ENCODE results near the gene RGS7. TPM values are rescaled to one million over a fixed set of nuclear protein-coding genes. Genes with fewer than 3 reads are reported as not detected.

Gene RGS7
- total and polyA plus RNA-seq, 2 of the 4 experiments (the other 2 are of a cell fraction): 0.58 to 0.72 TPM

- CTCF ChIA-PET: interaction anchor here (0.6 to 1.5 kb wide), 2 partner anchors 17 to 31 kb away, joined by 3 read pairs; no protein-coding TSS in a partner anchor
- no peak overlapping the region for H4K8ac ChIP-seq (ENCODE audit: low read depth in 2 of 2, low read length in 2 of 2)
Observed at GRCh38 chr1:240970253-240970652, 386.8 kb downstream of the RGS7 start.

More at GRCh38 chr1:240970253-240970652, 386.8 kb downstream of the RGS7 start:
- ATAC-seq (ENCODE audit: low read depth): no peak
- H3K27ac ChIP-seq (ENCODE audit: insufficient read depth, low read length): no peak overlapping the region
- no peak overlapping the region for H3K18ac ChIP-seq (ENCODE audit: low read depth, low read length)
- no TSS peak for BruUV-seq (replicated peaks)
- no peaks in the 10 kb centered on the region; the same call in 1 of the 2 replicates for H3K27me3 ChIP-seq (ENCODE audit: control insufficient read depth, insufficient read depth, low read length)
- no peaks in the 10 kb centered on the region for H3K9me1 ChIP-seq (ENCODE audit: insufficient read depth, low read length)
- no peak overlapping the region for H4K91ac ChIP-seq (ENCODE audit: insufficient read depth, low read depth, low read length)
- no peak overlapping the region for H2BK20ac ChIP-seq (ENCODE audit: low read depth, low read length)
- H2BK120ac ChIP-seq (ENCODE audit: low read depth, low read length): no peak overlapping the region
- H4K5ac ChIP-seq (ENCODE audit: low read depth, low read length): no peak overlapping the region
- POLR2A ChIA-PET (ENCODE audit: unreplicated experiment): no interaction called here
- no peaks in the 10 kb centered on the region for H3K4me1 ChIP-seq (ENCODE audit: control insufficient read depth, insufficient read depth, low read length)
- H3K79me1 ChIP-seq (ENCODE audit: low read depth in 1 of 2, low read length in 2 of 2): no peaks in the 10 kb centered on the region
- in situ Hi-C loops (cut with MboI; ENCODE audit: low sequenced_read_pairs) (no loop called here), intact Hi-C loops (cut with micrococcal nuclease) (no loop called here), dilution Hi-C loops (cut with HindIII; ENCODE audit: low sequenced_read_pairs, unreplicated experiment) (no loop called here)
- no CpG with 5 or more reads among the region's 4 CpGs for WGBS, 2 experiments (ENCODE audit: extremely low coverage in 2 of 2, insufficient read length in 1 of 2)
- no peak overlapping the region for H2AK5ac ChIP-seq (ENCODE audit: low read depth, low read length)
- TF ChIP-seq RCOR1 (IDR thresholded peaks at IDR 0.05; ENCODE audit: insufficient replicate concordance, low read length) (no peak), SMC3 (IDR thresholded peaks at IDR 0.05; ENCODE audit: low read depth, low read length) (no peak), MAZ (IDR thresholded peaks at IDR 0.05; ENCODE audit: borderline replicate concordance, low read depth, low read length) (no peak), ELK1 (IDR thresholded peaks at IDR 0.05; ENCODE audit: borderline replicate concordance, low read depth, low read length) (no peak), BHLHE40 (IDR thresholded peaks at IDR 0.05; ENCODE audit: low read depth, low read length) (no peak), FOS (IDR thresholded peaks at IDR 0.05; ENCODE audit: low read depth, low read length) (no peak), CEBPB (IDR thresholded peaks at IDR 0.05; ENCODE audit: low read depth, low read length) (no peak), NFE2L2 (IDR thresholded peaks at IDR 0.05; ENCODE audit: low read depth, low read length) (no peak), MAFK (IDR thresholded peaks at IDR 0.05; ENCODE audit: low read depth, low read length) (no peak), CTCF (conservative IDR thresholded peaks at IDR 0.05; ENCODE audit: low read depth, low read length) (no peak), USF2 (IDR thresholded peaks at IDR 0.05; ENCODE audit: low read depth, low read length) (no peak), MXI1 (IDR thresholded peaks at IDR 0.05; ENCODE audit: borderline replicate concordance, low read depth, low read length) (no peak), RFX5 (IDR thresholded peaks at IDR 0.05; ENCODE audit: low read depth, low read length) (no peak), CHD1 (IDR thresholded peaks at IDR 0.05; ENCODE audit: low read depth, low read length) (no peak)
- no peak for DNase-seq
- no peaks in the 10 kb centered on the region for H3K9me3 ChIP-seq (ENCODE audit: control insufficient read depth, insufficient read depth, low read length)
- no peak overlapping the region for H2BK5ac ChIP-seq (ENCODE audit: low read depth, low read length, poor library complexity, severe bottlenecking)
- no peak overlapping the region for H3K56ac ChIP-seq (ENCODE audit: extremely low read depth, insufficient read depth, low read length)
- H2BK15ac ChIP-seq (ENCODE audit: low read depth, low read length): no peak overlapping the region
- no peak overlapping the region for H2AK9ac ChIP-seq (replicated peaks; ENCODE audit: low read depth, low read length, poor library complexity)
- H3K23ac ChIP-seq (ENCODE audit: low read depth, low read length): no peak overlapping the region
- no peak overlapping the region for H3K9ac ChIP-seq (ENCODE audit: low read depth, low read length)
- no peak overlapping the region for H3K4me3 ChIP-seq (ENCODE audit: insufficient read depth, low read depth, low read length)
- no peaks in the 10 kb centered on the region for H4K20me1 ChIP-seq (ENCODE audit: insufficient read depth, low read length)
- no peak overlapping the region for H2AFZ ChIP-seq (replicated peaks; ENCODE audit: low read length, poor library complexity)
- no peak overlapping the region for H3K4me2 ChIP-seq (ENCODE audit: low read depth, low read length)
- no peaks in the 10 kb centered on the region for H3K36me3 ChIP-seq (ENCODE audit: control insufficient read depth, insufficient read depth, low read length)
- no peak overlapping the region for H3K14ac ChIP-seq (replicated peaks; ENCODE audit: low read depth, low read length)
- H3K4ac ChIP-seq (ENCODE audit: low read depth, low read length): no peak overlapping the region

All from IMR-90 (cell line).